ENCODE results near the gene RNF212B. TPM values are rescaled to one million over a fixed set of nuclear protein-coding genes. Genes with fewer than 3 reads are reported as not detected.

RNF212B gene
- total and polyA plus RNA-seq, 10 of the 15 experiments (the other 5 are each of a cell fraction or from before 2014, with no cell fraction given) = not detected

- 0 out of 2 replicates have a peak, but pooled peaks have one; percentile 60 for TF ChIP-seq NFYB (IDR thresholded peaks at IDR 0.05; ENCODE audit: insufficient read depth, low read depth, low read length)
- peak; percentile 87 for TF ChIP-seq IKZF1 (conservative IDR thresholded peaks at IDR 0.05)
- TF ChIP-seq CTCF (IDR thresholded peaks at IDR 0.05 in 2 of 3, conservative IDR thresholded peaks at IDR 0.05 in 1 of 3; ENCODE audit: control insufficient read depth in 2 of 3, extremely low read depth in 1 of 3, insufficient read depth in 1 of 3, low read depth in 3 of 3, low read length in 3 of 3) = peak; percentile 72 to 88 (median 73)
- no peak for TF ChIP-seq ZZZ3 (IDR thresholded peaks at IDR 0.05; ENCODE audit: control insufficient read depth, insufficient read length, low read depth)
- no peak for TF ChIP-seq MYC (IDR thresholded peaks at IDR 0.05; ENCODE audit: insufficient read depth, insufficient read length, insufficient replicate concordance, low read length, severe bottlenecking)
- TF ChIP-seq NFIC (IDR thresholded peaks at IDR 0.05; ENCODE audit: low read depth, low read length) = no peak
- TF ChIP-seq MAX (IDR thresholded peaks at IDR 0.05; ENCODE audit: low read depth, low read length) = peak; percentile 84; the same call in 1 of the 2 replicates
- TF ChIP-seq NR2C1 (IDR thresholded peaks at IDR 0.05) = peak; percentile 48
- 0 out of 2 replicates have a peak, but pooled peaks have one; percentile 58 for TF ChIP-seq PAX5 (IDR thresholded peaks at IDR 0.05; ENCODE audit: borderline replicate concordance, low read depth, low read length)
- TF ChIP-seq YY1 (IDR thresholded peaks at IDR 0.05; ENCODE audit: low read depth, low read length) = peak; percentile 63
- no peak for TF ChIP-seq ZNF217 (IDR thresholded peaks at IDR 0.05)
- TF ChIP-seq ZNF384 (IDR thresholded peaks at IDR 0.05; ENCODE audit: borderline replicate concordance, low read depth, low read length) = no peak
- no peak for TF ChIP-seq TCF7 (IDR thresholded peaks at IDR 0.05; ENCODE audit: borderline replicate concordance)
- TF ChIP-seq ZNF24 (IDR thresholded peaks at IDR 0.05) = peak; percentile 40; the same call in 1 of the 2 replicates
- peak; percentile 86 for TF ChIP-seq LARP7 (IDR thresholded peaks at IDR 0.05)
- no peak for TF ChIP-seq MTA2 (IDR thresholded peaks at IDR 0.05; ENCODE audit: low read depth)
- peak; percentile 88 for TF ChIP-seq SMARCA5 (IDR thresholded peaks at IDR 0.05)
- TF ChIP-seq SUPT20H (IDR thresholded peaks at IDR 0.05; ENCODE audit: borderline replicate concordance, control insufficient read depth, low read depth, low read length) = no peak
- TF ChIP-seq IKZF2 (IDR thresholded peaks at IDR 0.05) = peak in 1 of 2 experiments; percentile 23; a peak in 2 of 4 replicates
- no peak for TF ChIP-seq RCOR1 (conservative IDR thresholded peaks at IDR 0.05; ENCODE audit: low read depth, low read length)
- TF ChIP-seq ZBTB40 (IDR thresholded peaks at IDR 0.05; ENCODE audit: borderline replicate concordance) = no peak
- TF ChIP-seq ZBED1 (IDR thresholded peaks at IDR 0.05; ENCODE audit: borderline replicate concordance) = no peak
- 0 out of 2 replicates have a peak, but pooled peaks have one; percentile 7 for TF ChIP-seq TCF12 (IDR thresholded peaks at IDR 0.05; ENCODE audit: low read depth, low read length)
- no peak for TF ChIP-seq CHD1 (IDR thresholded peaks at IDR 0.05; ENCODE audit: low read depth, low read length)
Observed at GRCh38 chr14:23301288-23301968, 63.7 kb downstream of the RNF212B start (continued).

Measured in GM12878 (cell line).